ENCODE data around the gene SLC25A48.
A peak's percentile ranks its signal among the peaks of the same experiment; 100 is the strongest.

SLC25A48 gene

DNA sequence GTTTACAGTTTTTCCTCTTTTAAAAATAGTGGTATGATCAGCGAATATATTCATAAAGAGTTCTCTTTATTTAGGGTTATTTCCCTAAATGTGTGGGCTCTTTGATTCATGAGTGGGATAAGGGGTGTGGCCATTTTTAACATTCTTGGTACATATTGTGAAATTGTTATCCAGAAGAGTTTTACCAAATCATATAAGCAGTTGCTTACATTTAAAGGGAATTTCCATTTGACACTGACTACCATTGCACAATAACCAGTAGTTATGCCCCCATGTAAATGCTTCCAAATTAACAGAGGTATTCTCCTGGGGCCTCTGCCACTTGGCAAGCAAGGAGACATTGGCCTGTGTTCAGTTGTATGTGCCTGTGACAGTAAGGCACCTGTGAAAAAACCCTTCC is 27.2 kb downstream of the SLC25A48 start:
- DNase-seq: peak; percentile 94

GRCh38 chr5:135862086-135862485 is 27.6 kb downstream of the SLC25A48 start:
- DNase-seq: no peak

DNA sequence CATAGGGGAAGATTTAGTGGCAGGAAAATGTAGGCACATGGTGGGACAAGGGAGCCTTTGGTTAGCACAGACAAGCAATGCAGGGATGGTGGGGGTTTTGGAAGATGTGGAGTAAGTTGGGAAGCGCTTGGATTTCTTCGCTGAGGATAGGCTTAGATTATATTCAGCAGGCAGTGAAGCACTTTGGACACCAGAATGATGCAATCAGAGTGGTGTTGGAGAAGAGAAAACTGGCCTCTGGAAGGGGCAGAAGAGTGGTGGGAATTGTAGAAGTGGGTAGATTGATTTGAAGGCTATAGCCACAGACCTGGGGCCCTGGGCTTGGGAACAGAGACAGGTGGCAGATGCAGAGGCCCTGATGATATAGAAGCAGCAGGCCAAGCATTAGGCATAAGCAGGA is 28.3 kb downstream of the SLC25A48 start:
- peak; percentile 11 for DNase-seq

- DNase-seq: peak; percentile 85
Observed at GRCh38 chr5:135864503-135865435, 30.3 kb downstream of the SLC25A48 start.

GRCh38 chr5:135866016-135866415 is 31.6 kb downstream of the SLC25A48 start:
- no peak for DNase-seq

DNA sequence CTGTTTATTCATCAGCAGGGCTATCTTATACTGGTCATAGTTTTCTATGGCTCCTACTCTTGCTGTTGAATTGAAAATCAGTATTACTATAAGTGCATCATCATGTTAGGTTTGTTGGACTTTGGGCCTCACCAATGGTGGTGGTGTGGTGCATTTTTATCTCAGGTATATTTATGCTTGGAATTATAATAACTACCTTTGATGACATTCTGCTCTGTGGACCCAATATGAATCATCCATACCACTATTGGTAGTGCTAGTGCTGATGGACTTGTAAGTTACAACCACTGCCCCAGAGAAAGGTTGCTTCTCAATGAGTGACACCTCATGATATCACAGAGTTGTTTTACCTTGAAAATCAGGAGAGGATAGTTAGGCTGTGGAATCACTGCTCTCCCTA is 33.1 kb downstream of the SLC25A48 start:
- DNase-seq: no peak

GRCh38 chr5:135868681-135869080 is 34.2 kb downstream of the SLC25A48 start:
- DNase-seq: no peak

GRCh38 chr5:135869276-135869675 is 34.8 kb downstream of the SLC25A48 start:
- DNase-seq: no peak

- no peak for DNase-seq
Observed at GRCh38 chr5:135869935-135870334, 35.5 kb downstream of the SLC25A48 start.

- DNase-seq: no peak
Observed at GRCh38 chr5:135871268-135871915, 36.9 kb downstream of the SLC25A48 start.

DNA sequence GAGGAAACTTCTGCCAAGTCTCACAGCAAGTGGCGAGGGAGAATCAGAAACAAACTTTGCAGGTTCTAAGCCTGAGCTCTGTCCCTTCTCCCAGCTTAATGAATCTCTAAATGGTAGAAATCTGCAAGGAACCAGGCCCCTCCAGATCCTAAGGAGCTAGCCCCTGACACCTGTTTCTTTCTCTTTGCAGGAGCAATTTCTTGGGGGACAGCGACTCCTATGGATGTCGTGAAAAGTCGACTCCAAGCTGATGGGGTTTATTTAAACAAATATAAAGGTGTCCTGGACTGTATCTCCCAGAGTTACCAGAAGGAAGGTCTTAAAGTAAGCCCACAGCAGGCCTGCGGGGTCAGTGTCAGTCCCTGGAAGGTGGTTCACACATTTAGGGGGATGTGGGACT is 39.4 kb downstream of the SLC25A48 start:
- DNase-seq: no peak

GRCh38 chr5:135874461-135874860 is 40.0 kb downstream of the SLC25A48 start:
- no peak for DNase-seq

GRCh38 chr5:135875567-135875966 is 41.1 kb downstream of the SLC25A48 start:
- no peak for DNase-seq

GRCh38 chr5:135876146-135876545 is 41.7 kb downstream of the SLC25A48 start:
- DNase-seq: peak; percentile 78

GRCh38 chr5:135877570-135878155 is 43.2 kb downstream of the SLC25A48 start:
- DNase-seq: no peak

GRCh38 chr5:135878156-135878620 is 43.7 kb downstream of the SLC25A48 start:
- DNase-seq: no peak

DNA sequence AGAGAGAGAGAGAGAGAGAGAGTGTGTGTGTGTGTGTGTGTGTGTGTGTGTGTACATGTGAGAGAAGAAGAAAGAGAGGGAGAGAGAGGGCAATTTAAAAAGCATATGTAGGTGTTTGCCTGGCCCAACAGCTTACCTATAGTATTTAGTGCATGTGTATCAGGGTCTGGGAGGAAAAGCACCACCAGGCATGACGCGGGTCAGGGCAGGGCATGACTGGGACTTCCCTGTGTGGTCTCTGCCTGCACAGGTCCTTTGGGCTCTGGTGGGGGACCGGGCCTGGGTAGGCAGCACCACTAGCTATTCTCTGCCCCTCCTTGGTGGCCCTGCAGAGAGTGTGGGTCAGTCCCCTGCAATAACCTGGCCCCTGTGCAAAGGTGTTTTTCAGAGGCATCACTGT is 45.1 kb downstream of the SLC25A48 start:
- DNase-seq: no peak

DNA sequence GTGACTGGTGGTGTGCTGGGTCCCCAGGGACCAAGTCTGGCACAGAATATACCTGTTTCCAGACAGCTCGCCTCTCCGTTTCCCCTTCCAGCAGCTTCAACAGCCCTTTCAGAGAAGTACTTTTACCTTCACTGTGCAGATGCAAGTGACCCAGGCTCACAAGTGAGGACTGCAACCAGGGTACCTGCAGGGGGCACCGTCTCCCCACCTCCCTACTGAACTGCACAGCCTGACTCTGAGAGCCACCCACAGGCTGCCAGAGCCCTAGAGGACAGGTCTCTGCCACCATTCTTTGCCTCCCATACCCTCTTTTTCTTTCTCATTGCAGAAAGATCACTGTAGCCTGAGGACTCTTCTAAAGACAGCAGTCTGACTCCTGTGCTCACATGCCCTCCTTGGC is 45.8 kb downstream of the SLC25A48 start:
- no peak for DNase-seq

- DNase-seq: no peak
Observed at GRCh38 chr5:135880801-135881200, 46.3 kb downstream of the SLC25A48 start.

GRCh38 chr5:135881244-135881643 is 46.8 kb downstream of the SLC25A48 start:
- no peak for DNase-seq

DNA sequence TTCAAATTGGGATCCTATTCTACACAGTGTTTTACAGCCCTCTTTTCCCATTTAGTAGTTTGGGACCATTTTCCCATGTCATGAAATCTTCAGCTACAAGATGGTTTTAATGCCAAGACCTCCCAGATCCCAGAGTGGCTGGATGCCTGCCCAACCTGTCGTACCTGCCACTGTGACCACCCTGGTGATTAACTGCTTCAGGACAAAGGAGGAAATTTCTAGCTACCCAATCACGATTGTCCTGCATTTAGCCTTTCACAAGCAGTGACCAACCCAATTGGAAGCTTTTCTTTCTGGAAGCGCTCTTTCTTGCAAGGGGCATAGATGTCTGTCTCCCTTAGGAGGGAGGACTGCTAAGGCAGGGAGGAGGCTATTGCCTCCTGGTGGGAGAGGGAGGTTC is 47.4 kb downstream of the SLC25A48 start:
- no peak for DNase-seq

DNA sequence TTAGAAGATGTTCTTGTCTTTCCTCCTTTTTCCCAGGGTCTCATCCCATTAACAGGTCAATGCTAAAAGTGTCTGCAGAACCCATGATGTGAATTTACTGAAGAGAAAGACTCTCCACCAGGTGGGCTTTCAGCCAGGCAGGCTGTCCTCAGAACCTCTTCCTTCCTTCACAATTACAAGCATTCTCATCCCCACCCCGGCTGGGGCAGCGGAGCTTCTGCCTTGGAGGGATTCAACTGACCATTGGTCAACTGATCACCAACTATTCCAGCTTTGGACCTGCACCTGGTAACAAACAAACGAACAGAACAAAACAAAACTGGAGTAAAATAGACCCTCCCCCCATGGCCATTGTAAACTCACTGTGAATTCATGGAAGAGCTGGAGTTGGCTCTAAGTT is 48.6 kb downstream of the SLC25A48 start:
- no peak for DNase-seq

GRCh38 chr5:135883441-135883840 is 49.0 kb downstream of the SLC25A48 start:
- DNase-seq: no peak

- no peak for DNase-seq
Observed at GRCh38 chr5:135885031-135885430, 50.6 kb downstream of the SLC25A48 start.

Data from inflammatory macrophage treated with lipopolysaccharide for 4 hours (primary cell).